NT2/D1 (cell line): ENCODE data around the gene GRAMD4.
"Not testable (repeated sequence)": the region's sequence is repeated elsewhere in the genome, so short reads cannot be mapped to it uniquely, and the experiment has no call there.

ENCODE experiments used
- SUZ12 ChIP-seq: IDR thresholded peaks from 2 replicates; pipeline ENCODE4 v1.6.1; 2011; ENCODE audit not compliant: insufficient read length, insufficient read depth; ENCODE audit errors: extremely low read depth
- YY1 ChIP-seq: IDR thresholded peaks from 2 replicates; pipeline ENCODE4 v1.6.1; 2011; ENCODE audit not compliant: insufficient read length, insufficient read depth
- ZNF274 ChIP-seq: IDR thresholded peaks from 2 replicates; pipeline ENCODE4 v1.6.1; 2011; ENCODE audit warnings: mild to moderate bottlenecking, low read depth, low read length

DNA sequence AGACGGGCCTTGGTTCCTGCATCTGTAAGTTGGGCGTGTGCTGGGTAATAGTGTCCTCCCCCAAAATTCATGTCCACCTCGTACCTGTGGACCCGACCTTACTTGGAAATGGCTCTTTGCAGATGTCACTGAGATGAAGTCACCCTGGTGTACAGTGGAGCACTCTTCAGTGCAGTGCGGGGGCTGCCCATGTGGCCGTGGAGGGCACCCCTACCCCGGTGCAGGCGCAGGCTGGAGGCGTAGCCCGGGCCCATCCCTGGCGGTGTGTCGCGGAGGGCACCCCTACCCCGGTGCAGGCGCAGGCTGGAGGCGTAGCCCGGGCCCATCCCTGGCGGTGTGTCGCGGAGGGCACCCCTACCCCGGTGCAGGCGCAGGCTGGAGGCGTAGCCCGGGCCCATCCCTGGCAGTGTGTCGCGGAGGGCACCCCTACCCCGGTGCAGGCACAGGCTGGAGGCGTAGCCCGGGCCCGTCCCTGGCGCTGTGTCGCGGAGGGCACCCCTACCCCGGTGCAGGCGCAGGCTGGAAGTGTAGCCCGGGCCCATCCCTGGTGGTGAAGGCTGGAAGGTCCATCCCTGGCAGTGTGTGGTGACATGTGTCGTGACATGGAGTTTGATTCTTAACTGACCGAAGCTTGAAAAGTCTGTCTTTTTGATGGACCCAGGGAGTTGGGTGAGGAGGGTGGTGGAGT, 1.2 kb downstream of the GRAMD4 start:
- not testable (repeated sequence) for TF ChIP-seq SUZ12, ZNF274, YY1
